Body of pancreas (tissue), 4 donors: ENCODE measurements around the gene PRTN3. TPM values are rescaled to one million over a fixed set of nuclear protein-coding genes. Genes with fewer than 3 reads are reported as not detected.

ENCODE experiments used
- ATAC-seq: fragments of 150-250 bp; one replicate; pipeline ENCODE4 v1.9.1; 2016
- DNase-seq, 4 donors: peaks; one replicate each; pipeline ENCODE4 v3.0.0-alpha.2; 2019
- H3K27ac ChIP-seq, 4 donors: fragments of 200-600 bp; sonication (generic); 1 replicate in 3 of 4; 2 replicates in 1 of 4; pipeline versions ENCODE4 v1.5.1 to v1.6.1; 2016 to 2019; ENCODE audit warnings: mild to moderate bottlenecking in 1 of 4, mixed read lengths in 1 of 4, moderate library complexity in 1 of 4
- H3K27me3 ChIP-seq, 2 donors: fragments of 200-600 bp; sonication (generic); one replicate each; pipeline ENCODE4 v1.6.0; 2016; ENCODE audit warnings: mild to moderate bottlenecking in 1 of 2
- H3K36me3 ChIP-seq, 2 donors: fragments of 200-600 bp; sonication (generic); replicated peaks in 1 of 2; 2 replicates each; pipeline ENCODE4 v1.5.1; 2016; ENCODE audit warnings: low read depth in 2 of 2; ENCODE audit not compliant: insufficient read depth in 1 of 2
- H3K4me1 ChIP-seq: fragments of 200-600 bp; sonication (generic); one replicate; pipeline ENCODE4 v1.6.0; 2016
- H3K4me3 ChIP-seq, 2 donors: fragments of 200-600 bp; sonication (generic); 1 replicate in 1 of 2; 2 replicates in 1 of 2; pipeline ENCODE4 v1.5.1; 2016 to 2019
- H3K9me3 ChIP-seq, 3 donors: fragments of 200-600 bp; sonication (generic); 1 replicate in 2 of 3; 2 replicates in 1 of 3; pipeline ENCODE4 v1.5.1; 2016
- POLR2A ChIP-seq, 3 donors: fragments of 450-650 bp; IDR thresholded peaks; one replicate each; pipeline ENCODE4 v1.6.1; 2016; ENCODE audit warnings: antibody characterized with exemption in 3 of 3, mild to moderate bottlenecking in 2 of 3
- WGBS, 2 donors: methylation state at CpG; one replicate each; pipeline ENCODE4 v1.1.5; 2017; 5-methylcytosine and 5-hydroxymethylcytosine counted together
- intact Hi-C: fragments of 100-400 bp; cut with DNase I; formaldehyde crosslinking; loops from one replicate; pipeline ENCODE4 v1.15.1; 2023
- total RNA-seq, 2 donors: library from RNA; depleted of rRNA; stranded (reverse); fragments of >200 nt; gene quantifications; one replicate each; pipeline ENCODE4 v1.1.0, GENCODE V29; 2016
- TF ChIP-seq, protein P1 (sequence below), 7 experiments: fragments of 450-650 bp in 4 of 7; fragments of 200-600 bp in 3 of 7; sonication (generic) in 3 of 7; IDR thresholded peaks; one replicate each; pipeline ENCODE4 v1.5.1; 2016 to 2019; ENCODE audit warnings: antibody characterized with exemption in 7 of 7

Gene PRTN3
- total RNA-seq, 2 donors from 2014 or later, result 0.99 TPM; not detected in 1

DNA sequence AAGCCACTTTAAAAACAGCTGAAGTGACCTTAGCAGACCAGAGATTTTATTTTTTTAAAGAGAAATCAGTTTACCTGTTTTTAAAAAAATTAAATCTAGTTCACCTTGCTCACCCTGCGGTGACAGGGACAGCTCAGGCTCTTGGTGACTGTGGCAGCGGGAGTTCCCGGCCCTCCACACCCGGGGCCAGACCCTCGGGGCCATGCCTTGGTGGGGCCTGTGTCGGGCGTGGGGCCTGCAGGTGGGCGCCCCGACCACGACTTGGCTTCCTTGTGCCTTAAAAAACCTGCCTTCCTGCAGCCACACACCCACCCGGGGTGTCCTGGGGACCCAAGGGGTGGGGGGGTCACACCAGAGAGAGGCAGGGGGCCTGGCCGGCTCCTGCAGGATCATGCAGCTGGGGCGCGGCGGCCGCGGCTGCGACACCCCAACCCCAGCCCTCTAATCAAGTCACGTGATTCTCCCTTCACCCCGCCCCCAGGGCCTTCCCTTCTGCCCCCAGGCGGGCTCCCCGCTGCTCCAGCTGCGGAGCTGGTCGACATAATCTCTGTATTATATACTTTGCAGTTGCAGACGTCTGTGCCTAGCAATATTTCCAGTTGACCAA is 29.8 kb upstream of the PRTN3 start:
- WGBS, 2 donors, result 88 to 93% methylated on average over 18 to 24 of the region's 25 CpGs
- H3K27ac ChIP-seq, result no peak overlapping the region
- no peak for DNase-seq
- no peak for ATAC-seq
- TF ChIP-seq, protein P1, sequence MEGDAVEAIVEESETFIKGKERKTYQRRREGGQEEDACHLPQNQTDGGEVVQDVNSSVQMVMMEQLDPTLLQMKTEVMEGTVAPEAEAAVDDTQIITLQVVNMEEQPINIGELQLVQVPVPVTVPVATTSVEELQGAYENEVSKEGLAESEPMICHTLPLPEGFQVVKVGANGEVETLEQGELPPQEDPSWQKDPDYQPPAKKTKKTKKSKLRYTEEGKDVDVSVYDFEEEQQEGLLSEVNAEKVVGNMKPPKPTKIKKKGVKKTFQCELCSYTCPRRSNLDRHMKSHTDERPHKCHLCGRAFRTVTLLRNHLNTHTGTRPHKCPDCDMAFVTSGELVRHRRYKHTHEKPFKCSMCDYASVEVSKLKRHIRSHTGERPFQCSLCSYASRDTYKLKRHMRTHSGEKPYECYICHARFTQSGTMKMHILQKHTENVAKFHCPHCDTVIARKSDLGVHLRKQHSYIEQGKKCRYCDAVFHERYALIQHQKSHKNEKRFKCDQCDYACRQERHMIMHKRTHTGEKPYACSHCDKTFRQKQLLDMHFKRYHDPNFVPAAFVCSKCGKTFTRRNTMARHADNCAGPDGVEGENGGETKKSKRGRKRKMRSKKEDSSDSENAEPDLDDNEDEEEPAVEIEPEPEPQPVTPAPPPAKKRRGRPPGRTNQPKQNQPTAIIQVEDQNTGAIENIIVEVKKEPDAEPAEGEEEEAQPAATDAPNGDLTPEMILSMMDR (IDR thresholded peaks at IDR 0.05), result no peak
- no peak for TF ChIP-seq POLR2A (IDR thresholded peaks at IDR 0.05)
- H3K4me3 ChIP-seq, result no peak overlapping the region
- intact Hi-C loops, result no loop called here
- no peaks in the 10 kb centered on the region for H3K27me3 ChIP-seq
- H3K9me3 ChIP-seq, result no peaks in the 10 kb centered on the region
- no peaks in the 10 kb centered on the region for H3K4me1 ChIP-seq
- H3K36me3 ChIP-seq, result peaks cover 36 to 45% of the 10 kb centered on the region in 2 donors

DNA sequence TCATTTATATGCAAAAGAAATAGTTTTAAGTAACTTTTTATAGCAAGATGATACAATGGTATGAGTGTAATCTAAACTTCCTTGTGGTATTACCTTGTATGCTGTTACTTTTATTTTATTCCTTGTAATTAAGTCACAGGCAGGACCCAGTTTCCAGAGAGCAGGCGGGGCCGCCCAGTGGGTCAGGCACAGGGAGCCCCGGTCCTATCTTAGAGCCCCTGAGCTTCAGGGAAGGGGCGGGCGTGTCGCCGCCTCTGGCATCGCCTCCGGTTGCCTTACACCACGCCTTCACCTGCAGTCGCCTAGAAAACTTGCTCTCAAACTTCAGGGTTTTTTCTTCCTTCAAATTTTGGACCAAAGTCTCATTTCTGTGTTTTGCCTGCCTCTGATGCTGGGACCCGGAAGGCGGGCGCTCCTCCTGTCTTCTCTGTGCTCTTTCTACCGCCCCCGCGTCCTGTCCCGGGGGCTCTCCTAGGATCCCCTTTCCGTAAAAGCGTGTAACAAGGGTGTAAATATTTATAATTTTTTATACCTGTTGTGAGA is 29.2 kb upstream of the PRTN3 start:
- no peaks in the 10 kb centered on the region for H3K4me1 ChIP-seq
- no peak overlapping the region for H3K4me3 ChIP-seq
- H3K9me3 ChIP-seq, result no peaks in the 10 kb centered on the region
- H3K27ac ChIP-seq, result no peak overlapping the region
- DNase-seq (no peak), ATAC-seq (no peak)
- intact Hi-C loops, result no loop called here
- no peaks in the 10 kb centered on the region for H3K27me3 ChIP-seq
- WGBS, 2 donors, result 93 to 98% methylated on average over 20 of the region's 20 CpGs
- TF ChIP-seq, protein P1 (IDR thresholded peaks at IDR 0.05), result no peak
- TF ChIP-seq POLR2A (IDR thresholded peaks at IDR 0.05), result no peak
- H3K36me3 ChIP-seq, result peaks cover 30 to 40% of the 10 kb centered on the region in 2 donors

DNA sequence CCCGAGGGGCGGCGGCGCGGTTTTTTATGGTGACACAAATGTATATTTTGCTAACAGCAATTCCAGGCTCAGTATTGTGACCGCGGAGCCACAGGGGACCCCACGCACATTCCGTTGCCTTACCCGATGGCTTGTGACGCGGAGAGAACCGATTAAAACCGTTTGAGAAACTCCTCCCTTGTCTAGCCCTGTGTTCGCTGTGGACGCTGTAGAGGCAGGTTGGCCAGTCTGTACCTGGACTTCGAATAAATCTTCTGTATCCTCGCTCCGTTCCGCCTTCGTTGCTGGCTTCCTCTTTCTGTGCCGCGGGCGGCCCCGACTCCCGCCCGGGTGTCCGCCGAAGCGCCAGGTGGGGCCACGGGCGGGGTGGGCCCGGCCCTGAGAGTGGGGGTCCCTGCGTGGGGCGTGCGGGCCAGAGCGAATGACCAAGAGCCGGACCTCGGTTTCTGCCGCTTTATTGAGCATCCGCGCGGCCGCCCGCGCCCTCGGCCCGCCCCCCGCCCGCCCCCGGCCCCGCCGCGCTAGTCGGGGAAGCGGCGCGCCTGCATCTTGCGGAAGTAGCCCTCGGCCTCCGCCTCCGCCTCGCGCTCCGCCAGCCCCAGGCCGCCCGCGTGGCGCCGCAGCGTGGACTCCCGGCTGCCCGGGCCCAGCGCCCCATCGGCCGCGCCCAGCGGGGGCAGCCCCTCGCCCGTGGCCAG is 28.6 kb upstream of the PRTN3 start:
- H3K27me3 ChIP-seq, result no peaks in the 10 kb centered on the region
- H3K4me3 ChIP-seq, result no peak overlapping the region
- ATAC-seq (no peak), DNase-seq (no peak)
- no peak overlapping the region for H3K27ac ChIP-seq
- TF ChIP-seq POLR2A (IDR thresholded peaks at IDR 0.05), result no peak
- intact Hi-C loops, result no loop called here
- H3K9me3 ChIP-seq, result no peaks in the 10 kb centered on the region
- peaks cover 24 to 34% of the 10 kb centered on the region in 2 donors for H3K36me3 ChIP-seq
- H3K4me1 ChIP-seq, result no peaks in the 10 kb centered on the region
- 92% methylated on average over 31 to 61 of the region's 80 CpGs for WGBS, 2 donors

DNA sequence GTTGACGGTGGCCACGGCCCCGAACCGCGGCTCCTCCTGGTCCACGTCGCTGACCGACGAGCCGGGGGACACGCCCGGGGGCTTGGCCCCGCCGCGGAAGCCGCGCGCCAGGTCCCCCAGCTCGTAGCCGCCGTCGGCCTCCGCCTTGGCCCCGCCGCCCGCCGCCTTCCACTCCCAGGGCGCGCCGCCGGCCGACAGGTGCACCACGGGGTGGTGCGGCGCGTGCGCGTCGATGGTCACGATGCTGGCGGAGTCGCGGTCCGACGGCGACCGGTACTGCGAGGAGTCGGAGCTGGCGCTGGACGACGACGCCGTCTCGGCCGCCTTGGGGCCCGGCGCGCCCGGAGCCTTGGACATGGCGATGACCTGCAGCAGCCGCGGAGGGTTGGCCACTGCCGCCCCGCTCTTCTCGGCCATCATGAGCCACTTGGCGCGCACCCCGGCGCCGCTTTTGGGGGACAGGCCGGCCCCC is 28.0 kb upstream of the PRTN3 start:
- intact Hi-C loops, result no loop called here
- Histone ChIP-seq H3K27me3 (no peaks in the 10 kb centered on the region), H3K9me3 (no peaks in the 10 kb centered on the region), H3K36me3 (peaks cover 18 to 29% of the 10 kb centered on the region in 2 donors), H3K4me3 (no peak overlapping the region), H3K4me1 (no peaks in the 10 kb centered on the region), H3K27ac (no peak overlapping the region)
- DNase-seq, result no peak
- no peak for TF ChIP-seq POLR2A (IDR thresholded peaks at IDR 0.05)
- TF ChIP-seq, protein P1 (IDR thresholded peaks at IDR 0.05), result no peak
- no peak for ATAC-seq
- 87 to 100% methylated on average over 1 to 9 of the region's 72 CpGs for WGBS, 2 donors
